ENCODE measurements around the gene JAG1. TPM values are rescaled to one million over a fixed set of nuclear protein-coding genes. Genes with fewer than 3 reads are reported as not detected.

JAG1 gene
- total RNA-seq, 1 donor from 2014 or later, result 172 TPM

DNA sequence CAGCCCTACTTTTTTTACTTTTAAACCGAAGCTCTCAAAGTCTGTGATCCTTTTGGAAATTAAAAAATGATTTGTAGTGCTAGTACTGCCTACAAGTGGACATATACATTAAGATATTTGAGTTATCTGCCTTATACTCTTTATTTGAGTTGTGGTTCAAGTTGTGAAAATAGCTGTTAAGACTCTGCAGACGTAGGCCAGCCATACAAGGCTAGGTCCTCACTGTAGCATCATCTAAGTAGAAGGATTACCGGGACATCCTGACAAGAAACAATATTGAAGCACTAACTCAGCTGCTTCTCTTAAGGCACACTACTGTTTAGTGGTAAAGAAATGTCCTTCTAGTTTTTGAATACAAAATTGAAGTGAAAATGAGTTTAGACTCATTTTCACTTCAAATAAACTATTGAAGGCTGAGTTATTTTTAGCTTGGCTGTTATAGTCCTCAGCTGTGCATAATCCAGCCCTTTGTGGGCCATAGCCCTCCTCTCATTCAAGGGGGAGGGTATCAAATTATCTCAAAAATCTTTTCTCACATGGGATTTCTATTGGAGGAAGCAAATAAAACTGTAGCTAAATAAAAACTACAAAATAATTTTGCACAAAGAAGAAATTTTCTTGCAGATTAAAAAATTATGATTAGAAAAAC lies 68.1 kb downstream of the JAG1 start:
- H3K27me3 Mint-ChIP-seq (ENCODE audit: unreplicated experiment), result no peaks in the 10 kb centered on the region
- H3K27ac Mint-ChIP-seq (ENCODE audit: unreplicated experiment), result no peak overlapping the region
- no peaks in the 10 kb centered on the region for H3K36me3 Mint-ChIP-seq (ENCODE audit: low read depth, unreplicated experiment)
- DNase-seq (ENCODE audit: low spot score), result no peak
- peaks cover 5% of the 10 kb centered on the region for H3K4me1 Mint-ChIP-seq (ENCODE audit: unreplicated experiment)
- no peaks in the 10 kb centered on the region for H3K9me3 Mint-ChIP-seq (ENCODE audit: unreplicated experiment)
- TF ChIP-seq, protein P1, sequence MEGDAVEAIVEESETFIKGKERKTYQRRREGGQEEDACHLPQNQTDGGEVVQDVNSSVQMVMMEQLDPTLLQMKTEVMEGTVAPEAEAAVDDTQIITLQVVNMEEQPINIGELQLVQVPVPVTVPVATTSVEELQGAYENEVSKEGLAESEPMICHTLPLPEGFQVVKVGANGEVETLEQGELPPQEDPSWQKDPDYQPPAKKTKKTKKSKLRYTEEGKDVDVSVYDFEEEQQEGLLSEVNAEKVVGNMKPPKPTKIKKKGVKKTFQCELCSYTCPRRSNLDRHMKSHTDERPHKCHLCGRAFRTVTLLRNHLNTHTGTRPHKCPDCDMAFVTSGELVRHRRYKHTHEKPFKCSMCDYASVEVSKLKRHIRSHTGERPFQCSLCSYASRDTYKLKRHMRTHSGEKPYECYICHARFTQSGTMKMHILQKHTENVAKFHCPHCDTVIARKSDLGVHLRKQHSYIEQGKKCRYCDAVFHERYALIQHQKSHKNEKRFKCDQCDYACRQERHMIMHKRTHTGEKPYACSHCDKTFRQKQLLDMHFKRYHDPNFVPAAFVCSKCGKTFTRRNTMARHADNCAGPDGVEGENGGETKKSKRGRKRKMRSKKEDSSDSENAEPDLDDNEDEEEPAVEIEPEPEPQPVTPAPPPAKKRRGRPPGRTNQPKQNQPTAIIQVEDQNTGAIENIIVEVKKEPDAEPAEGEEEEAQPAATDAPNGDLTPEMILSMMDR (IDR thresholded peaks at IDR 0.05; ENCODE audit: unreplicated experiment), result no peak
- H3K4me3 Mint-ChIP-seq (ENCODE audit: unreplicated experiment), result no peak overlapping the region

DNA sequence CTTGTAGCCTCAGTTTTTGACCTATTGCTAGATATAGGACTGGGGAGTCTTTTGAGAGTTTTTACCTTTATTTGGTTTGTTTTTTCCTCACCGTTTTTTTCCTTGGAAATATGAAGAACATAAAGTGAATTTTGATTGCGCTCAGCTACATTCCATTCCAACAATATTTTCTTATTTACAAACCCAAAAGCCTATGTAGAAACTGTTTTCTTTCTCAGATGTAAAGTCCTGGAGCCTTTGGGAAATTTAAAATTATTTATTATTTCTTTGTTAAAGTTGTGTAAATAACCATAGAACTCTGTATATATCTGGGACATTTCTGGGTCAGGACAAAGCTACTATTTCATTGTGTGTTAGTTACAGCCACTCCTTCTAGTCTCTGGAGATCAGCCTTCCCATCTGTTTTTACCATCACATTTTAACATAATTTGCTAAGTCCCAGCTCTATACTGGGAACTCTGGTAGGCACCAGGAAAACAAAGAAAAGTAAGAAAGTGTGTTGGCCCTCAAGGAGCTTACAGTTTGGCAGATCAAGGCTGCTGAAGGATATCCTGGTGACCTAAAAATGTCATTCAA lies 68.8 kb downstream of the JAG1 start:
- Mint-ChIP-seq H3K4me1 (ENCODE audit: unreplicated experiment) (peaks cover 5% of the 10 kb centered on the region), H3K4me3 (ENCODE audit: unreplicated experiment) (no peak overlapping the region), H3K36me3 (ENCODE audit: low read depth, unreplicated experiment) (no peaks in the 10 kb centered on the region), H3K27ac (ENCODE audit: unreplicated experiment) (no peak overlapping the region), H3K27me3 (ENCODE audit: unreplicated experiment) (no peaks in the 10 kb centered on the region), H3K9me3 (ENCODE audit: unreplicated experiment) (no peaks in the 10 kb centered on the region)
- DNase-seq (ENCODE audit: low spot score), result no peak
- TF ChIP-seq, protein P1 (IDR thresholded peaks at IDR 0.05; ENCODE audit: unreplicated experiment), result no peak

DNA sequence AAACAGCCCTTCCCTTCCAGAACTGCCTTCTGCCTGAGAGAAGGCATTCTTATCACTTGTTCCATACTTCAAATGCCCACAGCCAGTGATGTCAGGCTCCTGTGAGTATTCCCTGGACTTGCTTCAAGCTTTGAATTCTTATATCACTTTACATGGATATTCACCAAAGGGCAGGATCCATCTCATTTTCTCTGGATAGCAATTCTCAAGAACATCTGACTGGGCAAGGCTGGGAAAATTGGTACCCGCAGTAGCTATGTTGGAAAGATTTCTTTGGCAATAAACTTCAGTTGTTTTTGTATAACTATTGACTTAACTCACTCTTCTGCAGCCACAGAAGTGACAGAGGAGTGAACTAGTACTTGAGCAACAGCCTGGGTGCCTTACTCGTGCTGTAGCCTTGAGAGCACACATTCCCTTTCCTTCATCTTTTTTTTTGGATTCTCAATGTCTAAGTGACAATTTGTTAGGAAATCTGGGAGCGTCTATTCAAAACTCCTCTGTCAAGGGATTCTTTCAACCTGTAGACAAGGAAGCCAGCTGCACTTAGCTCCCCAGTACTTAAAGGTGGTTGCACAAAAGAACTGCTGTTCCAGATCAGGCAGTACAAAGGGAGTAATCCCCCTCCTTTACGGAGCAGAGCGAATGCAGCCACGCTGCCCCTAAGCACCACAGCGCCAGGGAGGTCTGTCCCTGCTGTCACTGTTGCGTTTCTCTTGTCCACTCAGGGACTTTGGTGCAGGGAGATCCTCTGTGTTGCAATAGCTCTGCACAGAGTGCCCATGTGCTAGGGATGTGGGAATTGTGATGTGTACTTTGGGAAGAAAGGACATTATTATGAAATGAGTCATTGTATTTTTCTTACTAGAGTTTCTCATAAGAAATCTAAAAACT lies 69.6 kb downstream of the JAG1 start:
- Mint-ChIP-seq H3K36me3 (ENCODE audit: low read depth, unreplicated experiment) (no peaks in the 10 kb centered on the region), H3K9me3 (ENCODE audit: unreplicated experiment) (no peaks in the 10 kb centered on the region), H3K27me3 (ENCODE audit: unreplicated experiment) (no peaks in the 10 kb centered on the region), H3K4me1 (ENCODE audit: unreplicated experiment) (peaks cover 5% of the 10 kb centered on the region), H3K4me3 (ENCODE audit: unreplicated experiment) (no peak overlapping the region), H3K27ac (ENCODE audit: unreplicated experiment) (no peak overlapping the region)
- DNase-seq (ENCODE audit: low spot score), result no peak
- TF ChIP-seq, protein P1 (IDR thresholded peaks at IDR 0.05; ENCODE audit: unreplicated experiment), result no peak

DNA sequence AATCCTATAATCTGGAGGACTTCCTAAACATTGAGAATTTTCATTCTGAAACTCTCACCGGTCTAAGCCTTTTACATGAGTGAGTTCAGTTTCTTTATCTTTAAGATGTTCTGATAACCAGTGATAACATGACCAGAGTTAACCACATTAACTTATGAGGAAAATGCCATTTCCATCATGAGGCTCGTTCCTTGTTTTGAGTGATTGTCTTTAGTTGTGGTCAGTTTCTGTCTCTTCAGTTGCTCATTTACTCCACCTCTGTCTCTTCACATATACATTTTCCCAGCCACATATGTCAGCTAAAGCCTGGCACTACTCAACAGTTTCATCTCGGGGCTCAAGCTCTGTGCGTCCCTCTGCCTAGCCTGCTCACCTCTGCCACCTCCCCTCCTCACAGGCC lies 70.4 kb downstream of the JAG1 start:
- no peaks in the 10 kb centered on the region for H3K36me3 Mint-ChIP-seq (ENCODE audit: low read depth, unreplicated experiment)

More for the DNA sequence above, 70.4 kb downstream of the JAG1 start:
- Mint-ChIP-seq H3K4me3 (ENCODE audit: unreplicated experiment) (no peak overlapping the region), H3K4me1 (ENCODE audit: unreplicated experiment) (peaks cover 5% of the 10 kb centered on the region), H3K27me3 (ENCODE audit: unreplicated experiment) (no peaks in the 10 kb centered on the region), H3K27ac (ENCODE audit: unreplicated experiment) (no peak overlapping the region), H3K9me3 (ENCODE audit: unreplicated experiment) (no peaks in the 10 kb centered on the region)
- TF ChIP-seq, protein P1 (IDR thresholded peaks at IDR 0.05; ENCODE audit: unreplicated experiment), result no peak
- DNase-seq (ENCODE audit: low spot score), result no peak
